Vagina (tissue), 2 donors: ENCODE data around the gene DYNLT4. TPM values are rescaled to one million over a fixed set of nuclear protein-coding genes. Genes with fewer than 3 reads are reported as not detected.

Experiments used
- DNase-seq, 2 donors: peaks; one replicate each; pipeline ENCODE4 v3.0.0-alpha.2; 2017; ENCODE audit errors: extremely low spot score in 2 of 2
- H3K27ac ChIP-seq: fragments of 200-600 bp; sonication (generic); one replicate; pipeline ENCODE4 v1.5.1; 2019
- H3K27me3 ChIP-seq: fragments of 200-600 bp; sonication (generic); one replicate; pipeline ENCODE4 v1.5.1; 2019
- H3K36me3 ChIP-seq, 2 donors: fragments of 200-600 bp; sonication (generic); one replicate each; pipeline ENCODE4 v1.5.1; 2017 to 2019
- H3K4me1 ChIP-seq: fragments of 200-600 bp; sonication (generic); one replicate; pipeline ENCODE4 v1.5.1; 2019
- H3K4me3 ChIP-seq, 2 donors: fragments of 200-600 bp; sonication (generic); 1 replicate in 1 of 2; 2 replicates in 1 of 2; pipeline ENCODE4 v1.5.1; 2016 to 2019
- H3K9me3 ChIP-seq: fragments of 200-600 bp; sonication (generic); one replicate; pipeline ENCODE4 v1.5.1; 2019
- CTCF ChIP-seq, 3 experiments: fragments of 450-650 bp in 2 of 3; fragments of 200-600 bp in 1 of 3; sonication (generic) in 1 of 3; IDR thresholded peaks; one replicate each; pipeline ENCODE4 v1.5.1; 2017 to 2019; ENCODE audit warnings: antibody characterized with exemption in 3 of 3, mild to moderate bottlenecking in 2 of 3, moderate library complexity in 2 of 3
- POLR2A ChIP-seq, 2 donors: fragments of 450-650 bp; IDR thresholded peaks; one replicate each; pipeline ENCODE4 v1.6.1; 2017; ENCODE audit warnings: antibody characterized with exemption in 2 of 2, mild to moderate bottlenecking in 2 of 2, moderate library complexity in 2 of 2
- POLR2AphosphoS5 ChIP-seq, 2 donors: sonication (generic); formaldehyde crosslinking; IDR thresholded peaks; one replicate each; pipeline ENCODE4 v1.9.0; 2017; ENCODE audit warnings: antibody characterized with exemption in 2 of 2, mild to moderate bottlenecking in 2 of 2, low read depth in 1 of 2; ENCODE audit not compliant: insufficient read depth in 1 of 2
- intact Hi-C: fragments of 100-400 bp; cut with DNase I; formaldehyde crosslinking; loops from one replicate; pipeline ENCODE4 v1.15.1; 2023
- total RNA-seq: library from RNA; depleted of rRNA; stranded (reverse); fragments of >200 nt; gene quantifications from one replicate; pipeline ENCODE4 v1.2.3, GENCODE V29; 2016

DYNLT4 gene
- total RNA-seq, 1 donor from 2014 or later: not detected

GRCh38 chr1:44806025-44806703, 987 bp downstream of the DYNLT4 start:
- no peak for DNase-seq
- H3K4me3 ChIP-seq: no peak overlapping the region
- H3K27me3 ChIP-seq: no peaks in the 10 kb centered on the region
- no peaks in the 10 kb centered on the region for H3K9me3 ChIP-seq
- peak overlapping the region; percentile 100 for H3K27ac ChIP-seq
- H3K4me1 ChIP-seq: peaks cover 87% of the 10 kb centered on the region
- TF ChIP-seq CTCF (IDR thresholded peaks at IDR 0.05): no peak
- TF ChIP-seq POLR2AphosphoS5 (IDR thresholded peaks at IDR 0.05; ENCODE audit: insufficient read depth in 1 of 2, low read depth in 1 of 2): no peak
- H3K36me3 ChIP-seq: peaks cover 4 to 36% of the 10 kb centered on the region in 2 donors
- intact Hi-C loops: no loop called here

GRCh38 chr1:44805311-44806024, 1.7 kb downstream of the DYNLT4 start:
- no peak for TF ChIP-seq CTCF (IDR thresholded peaks at IDR 0.05)
- no peak for TF ChIP-seq POLR2A (IDR thresholded peaks at IDR 0.05)
- no peak for TF ChIP-seq POLR2AphosphoS5 (IDR thresholded peaks at IDR 0.05; ENCODE audit: insufficient read depth in 1 of 2, low read depth in 1 of 2)
- intact Hi-C loops: no loop called here
- DNase-seq: no peak
- Histone ChIP-seq H3K4me1 (peaks cover 87% of the 10 kb centered on the region), H3K27me3 (no peaks in the 10 kb centered on the region), H3K36me3 (peaks cover 4 to 36% of the 10 kb centered on the region in 2 donors), H3K9me3 (no peaks in the 10 kb centered on the region), H3K4me3 (no peak overlapping the region), H3K27ac (peak overlapping the region; percentile 100)

- H3K4me1 ChIP-seq: peaks cover 74% of the 10 kb centered on the region
- no peaks in the 10 kb centered on the region for H3K27me3 ChIP-seq
- no peaks in the 10 kb centered on the region for H3K9me3 ChIP-seq
- intact Hi-C loops: no loop called here
- peak in 1 of 2 donors; percentile 83 for DNase-seq
- H3K4me3 ChIP-seq: no peak overlapping the region
- H3K27ac ChIP-seq: peak overlapping the region; percentile 93
- peaks cover 4 to 36% of the 10 kb centered on the region in 2 donors for H3K36me3 ChIP-seq
- TF ChIP-seq CTCF (IDR thresholded peaks at IDR 0.05) (no peak), POLR2AphosphoS5 (IDR thresholded peaks at IDR 0.05; ENCODE audit: insufficient read depth in 1 of 2, low read depth in 1 of 2) (no peak), POLR2A (IDR thresholded peaks at IDR 0.05) (no peak)
These were observed 3.6 kb downstream of the DYNLT4 start for GRCh38 chr1:44803312-44804095.

- H3K4me3 ChIP-seq: no peak overlapping the region
- H3K36me3 ChIP-seq: peaks cover 4 to 36% of the 10 kb centered on the region in 2 donors
- DNase-seq: no peak
- H3K27me3 ChIP-seq: no peaks in the 10 kb centered on the region
- intact Hi-C loops: no loop called here
- H3K27ac ChIP-seq: peak overlapping the region; percentile 93
- H3K4me1 ChIP-seq: peaks cover 69% of the 10 kb centered on the region
- no peaks in the 10 kb centered on the region for H3K9me3 ChIP-seq
- TF ChIP-seq POLR2A (IDR thresholded peaks at IDR 0.05): no peak
- TF ChIP-seq CTCF (IDR thresholded peaks at IDR 0.05): no peak
- no peak for TF ChIP-seq POLR2AphosphoS5 (IDR thresholded peaks at IDR 0.05; ENCODE audit: insufficient read depth in 1 of 2, low read depth in 1 of 2)
These were observed 4.2 kb downstream of the DYNLT4 start for GRCh38 chr1:44803062-44803311.
